Measurements from ENCODE around the gene PDCD11. TPM values are rescaled to one million over a fixed set of nuclear protein-coding genes. Genes with fewer than 3 reads are reported as not detected.
A peak's percentile ranks its signal among the peaks of the same experiment; 100 is the strongest.

PDCD11 gene
- total and polyA plus RNA-seq, 2 donors (not counting 1 experiment from before 2014, with no cell fraction given): 10.0 to 34.0 TPM

- Histone ChIP-seq H3K4me2 (ENCODE audit: extremely low read depth, insufficient read depth, low read length) (no peak overlapping the region), H3K36me3 (ENCODE audit: control insufficient read depth, insufficient read depth, low read length) (peaks cover 33% of the 10 kb centered on the region)
- DNase-seq (ENCODE audit: low read depth in 2 of 2): no peak
Measured at GRCh38 chr10:103440416-103440815, 44.0 kb downstream of the PDCD11 start.

GRCh38 chr10:103441206-103441605 is 44.8 kb downstream of the PDCD11 start:
- Histone ChIP-seq H3K4me3 (replicated peaks in 1 of 4; ENCODE audit: control extremely low read depth in 1 of 4, insufficient read depth in 1 of 4, low read depth in 3 of 4, low read length in 4 of 4) (no peak overlapping the region), H3K27me3 (ENCODE audit: control insufficient read depth, insufficient read depth, low read length) (no peaks in the 10 kb centered on the region), H3K27ac (ENCODE audit: insufficient read depth, low read length) (peak overlapping the region; percentile 37), H3K4me2 (ENCODE audit: extremely low read depth, insufficient read depth, low read length) (no peak overlapping the region), H3K9me3 (ENCODE audit: control insufficient read depth, insufficient read depth, low read depth, low read length) (no peaks in the 10 kb centered on the region), H3K79me2 (ENCODE audit: control insufficient read depth, insufficient read depth, low read length) (peaks cover 4% of the 10 kb centered on the region), H4K20me1 (ENCODE audit: control insufficient read depth, extremely low read depth, insufficient read depth, low read length) (no peaks in the 10 kb centered on the region), H3K4me1 (ENCODE audit: control insufficient read depth, extremely low read depth, insufficient read depth, low read length) (peaks cover 18% of the 10 kb centered on the region), H2AFZ (ENCODE audit: low read length) (no peak overlapping the region), H3K9ac (ENCODE audit: insufficient read depth, low read length) (no peak overlapping the region), H3K36me3 (ENCODE audit: control insufficient read depth, insufficient read depth, low read length) (peaks cover 36% of the 10 kb centered on the region)
- no peak for TF ChIP-seq EZH2 (IDR thresholded peaks at IDR 0.05; ENCODE audit: low read length, missing control alignments)
- no peak for TF ChIP-seq CTCF (conservative IDR thresholded peaks at IDR 0.05 in 1 of 2, IDR thresholded peaks at IDR 0.05 in 1 of 2; ENCODE audit: low read depth in 1 of 2, low read length in 2 of 2)
- peak in 1 of 2 donors; percentile 4 for DNase-seq (ENCODE audit: low read depth in 2 of 2)

More at GRCh38 chr10:103440416-103440815, 44.0 kb downstream of the PDCD11 start:
- H2AFZ ChIP-seq (ENCODE audit: low read length): no peak overlapping the region
- peaks cover 12% of the 10 kb centered on the region for H3K4me1 ChIP-seq (ENCODE audit: control insufficient read depth, extremely low read depth, insufficient read depth, low read length)
- no peak overlapping the region for H3K9ac ChIP-seq (ENCODE audit: insufficient read depth, low read length)
- peaks cover 4% of the 10 kb centered on the region for H3K79me2 ChIP-seq (ENCODE audit: control insufficient read depth, insufficient read depth, low read length)
- no peak for TF ChIP-seq EZH2 (IDR thresholded peaks at IDR 0.05; ENCODE audit: low read length, missing control alignments)
- no peak for TF ChIP-seq CTCF (conservative IDR thresholded peaks at IDR 0.05 in 1 of 2, IDR thresholded peaks at IDR 0.05 in 1 of 2; ENCODE audit: low read depth in 1 of 2, low read length in 2 of 2)
- no peak overlapping the region for H3K27ac ChIP-seq (ENCODE audit: insufficient read depth, low read length)
- H3K9me3 ChIP-seq (ENCODE audit: control insufficient read depth, insufficient read depth, low read depth, low read length): no peaks in the 10 kb centered on the region
- no peaks in the 10 kb centered on the region for H3K27me3 ChIP-seq (ENCODE audit: control insufficient read depth, insufficient read depth, low read length)
- H4K20me1 ChIP-seq (ENCODE audit: control insufficient read depth, extremely low read depth, insufficient read depth, low read length): no peaks in the 10 kb centered on the region
- H3K4me3 ChIP-seq (replicated peaks in 1 of 4; ENCODE audit: control extremely low read depth in 1 of 4, insufficient read depth in 1 of 4, low read depth in 3 of 4, low read length in 4 of 4): no peak overlapping the region

- H4K20me1 ChIP-seq (ENCODE audit: control insufficient read depth, extremely low read depth, insufficient read depth, low read length): no peaks in the 10 kb centered on the region
Measured at GRCh38 chr10:103441611-103442010, 45.2 kb downstream of the PDCD11 start.

More at GRCh38 chr10:103441611-103442010, 45.2 kb downstream of the PDCD11 start:
- TF ChIP-seq EZH2 (IDR thresholded peaks at IDR 0.05; ENCODE audit: low read length, missing control alignments) (no peak), CTCF (conservative IDR thresholded peaks at IDR 0.05 in 1 of 2, IDR thresholded peaks at IDR 0.05 in 1 of 2; ENCODE audit: low read depth in 1 of 2, low read length in 2 of 2) (no peak)
- Histone ChIP-seq H3K4me3 (replicated peaks in 1 of 4; ENCODE audit: control extremely low read depth in 1 of 4, insufficient read depth in 1 of 4, low read depth in 3 of 4, low read length in 4 of 4) (no peak overlapping the region), H3K79me2 (ENCODE audit: control insufficient read depth, insufficient read depth, low read length) (peaks cover 4% of the 10 kb centered on the region), H3K9me3 (ENCODE audit: control insufficient read depth, insufficient read depth, low read depth, low read length) (no peaks in the 10 kb centered on the region), H3K27me3 (ENCODE audit: control insufficient read depth, insufficient read depth, low read length) (no peaks in the 10 kb centered on the region), H3K9ac (ENCODE audit: insufficient read depth, low read length) (no peak overlapping the region), H3K27ac (ENCODE audit: insufficient read depth, low read length) (peak overlapping the region; percentile 37), H3K4me1 (ENCODE audit: control insufficient read depth, extremely low read depth, insufficient read depth, low read length) (peaks cover 21% of the 10 kb centered on the region), H2AFZ (ENCODE audit: low read length) (no peak overlapping the region), H3K4me2 (ENCODE audit: extremely low read depth, insufficient read depth, low read length) (no peak overlapping the region), H3K36me3 (ENCODE audit: control insufficient read depth, insufficient read depth, low read length) (peaks cover 32% of the 10 kb centered on the region)
- DNase-seq (ENCODE audit: low read depth in 2 of 2): no peak
